Peyer's patch (tissue), 4 donors: ENCODE data around the gene SLC4A3.

Source experiments
- POLR2A ChIP-seq, 2 donors: fragments of 450-650 bp; IDR thresholded peaks; one replicate each; pipeline ENCODE4 v1.5.1; 2017; ENCODE audit warnings: antibody characterized with exemption in 2 of 2, mild to moderate bottlenecking in 2 of 2, moderate library complexity in 2 of 2
- TF ChIP-seq, protein P1 (sequence below), 6 experiments: fragments of 450-650 bp in 4 of 6; fragments of 200-600 bp in 2 of 6; sonication (generic) in 1 of 6; IDR thresholded peaks; one replicate each; pipeline ENCODE4 v1.5.1; 2017 to 2019; ENCODE audit warnings: antibody characterized with exemption in 6 of 6, mild to moderate bottlenecking in 3 of 6, moderate library complexity in 1 of 6

DNA sequence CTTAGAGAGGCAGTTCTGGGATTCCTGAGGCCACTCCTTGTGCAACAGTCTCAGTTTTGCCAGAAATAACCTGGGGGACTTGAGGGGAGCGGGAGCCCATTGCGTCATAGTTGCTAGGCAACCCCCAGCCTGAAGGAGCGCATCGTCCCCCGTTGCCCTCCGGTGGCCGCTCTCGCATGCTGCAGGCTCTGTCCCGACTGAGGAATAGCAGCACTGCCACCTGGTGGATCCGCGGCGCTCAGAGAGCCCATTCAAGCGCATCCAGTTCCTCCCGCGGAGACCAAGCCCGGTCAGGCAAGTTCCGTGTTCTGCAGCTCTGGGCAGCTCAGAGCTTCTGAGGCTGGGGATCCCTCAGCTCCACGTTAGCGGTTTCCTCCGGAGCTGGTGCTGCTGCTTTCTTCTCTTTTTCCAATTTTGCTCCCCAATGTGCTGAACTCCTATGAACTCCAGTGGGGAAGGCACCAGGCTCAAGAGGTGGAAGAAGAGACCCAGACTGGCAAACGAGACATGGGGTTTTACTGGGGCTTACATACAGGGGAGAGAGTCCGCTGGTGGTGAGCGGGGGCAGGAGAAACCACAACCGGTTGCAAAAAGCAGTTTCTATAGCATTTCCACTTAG is 15.1 kb downstream of the SLC4A3 start:
- TF ChIP-seq, protein P1, sequence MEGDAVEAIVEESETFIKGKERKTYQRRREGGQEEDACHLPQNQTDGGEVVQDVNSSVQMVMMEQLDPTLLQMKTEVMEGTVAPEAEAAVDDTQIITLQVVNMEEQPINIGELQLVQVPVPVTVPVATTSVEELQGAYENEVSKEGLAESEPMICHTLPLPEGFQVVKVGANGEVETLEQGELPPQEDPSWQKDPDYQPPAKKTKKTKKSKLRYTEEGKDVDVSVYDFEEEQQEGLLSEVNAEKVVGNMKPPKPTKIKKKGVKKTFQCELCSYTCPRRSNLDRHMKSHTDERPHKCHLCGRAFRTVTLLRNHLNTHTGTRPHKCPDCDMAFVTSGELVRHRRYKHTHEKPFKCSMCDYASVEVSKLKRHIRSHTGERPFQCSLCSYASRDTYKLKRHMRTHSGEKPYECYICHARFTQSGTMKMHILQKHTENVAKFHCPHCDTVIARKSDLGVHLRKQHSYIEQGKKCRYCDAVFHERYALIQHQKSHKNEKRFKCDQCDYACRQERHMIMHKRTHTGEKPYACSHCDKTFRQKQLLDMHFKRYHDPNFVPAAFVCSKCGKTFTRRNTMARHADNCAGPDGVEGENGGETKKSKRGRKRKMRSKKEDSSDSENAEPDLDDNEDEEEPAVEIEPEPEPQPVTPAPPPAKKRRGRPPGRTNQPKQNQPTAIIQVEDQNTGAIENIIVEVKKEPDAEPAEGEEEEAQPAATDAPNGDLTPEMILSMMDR (IDR thresholded peaks at IDR 0.05): peak; percentile 96 to 100 (median 98)
- TF ChIP-seq POLR2A (IDR thresholded peaks at IDR 0.05): no peak
